SKM-1 treated with dmso at 0.1 percent for 144 hours (cell line): Measurements from ENCODE around the gene ADAMTSL2.

Experiments
- DNase-seq: peaks from one replicate; lab custom pipeline; 2025; ENCODE audit not compliant: unreplicated experiment; lab: John Stamatoyannopoulos, UW

ADAMTSL2 gene

DNA sequence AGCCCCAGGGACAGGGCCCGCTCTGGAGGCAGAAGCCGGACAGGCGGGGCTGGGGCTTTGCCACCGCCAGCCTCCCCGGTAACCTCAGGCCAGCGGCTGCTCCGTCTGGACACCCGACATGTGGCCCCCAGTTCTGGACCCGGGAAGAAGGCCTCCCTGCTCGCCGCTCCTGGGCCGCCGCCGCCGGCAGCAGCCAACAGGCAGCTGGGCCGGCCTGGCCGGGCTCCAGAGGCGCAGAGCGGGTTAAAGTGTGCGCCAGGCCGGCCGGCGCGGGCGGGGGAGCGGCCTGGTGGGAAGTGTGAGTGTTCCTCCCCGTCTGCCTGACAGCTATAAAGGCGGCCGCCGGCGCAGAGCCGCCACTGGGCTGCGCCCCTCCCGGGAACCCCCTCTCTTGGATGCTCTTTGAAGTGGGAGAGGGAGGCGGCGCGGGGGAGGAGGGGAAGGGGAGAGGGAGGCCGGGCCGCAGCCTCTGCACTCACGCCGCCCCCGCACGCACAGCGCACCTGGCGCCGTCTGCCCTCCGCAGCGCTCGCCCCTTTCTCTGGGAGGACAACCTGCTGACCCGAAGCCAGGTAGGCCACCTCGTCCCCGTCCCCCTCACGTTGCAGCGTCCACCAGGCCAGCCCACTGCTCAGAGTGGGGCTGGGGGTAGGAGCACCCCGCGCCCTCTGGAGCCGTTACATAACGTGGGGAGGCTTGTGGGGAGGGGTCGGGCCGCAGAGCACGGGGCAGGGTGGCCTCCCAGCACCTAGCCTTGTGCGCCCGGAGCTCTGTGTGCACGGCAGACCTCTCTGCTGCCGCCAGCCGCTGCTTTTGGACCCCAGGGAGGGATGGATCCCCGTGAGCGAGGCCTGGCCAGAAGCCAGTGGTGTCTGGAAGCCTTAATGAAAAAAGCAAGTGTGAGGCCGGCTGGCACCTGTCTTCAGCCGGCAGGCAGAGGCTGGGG, at the start of gene ADAMTSL2:
Gene ADAMTSL2, plus strand, starts transcription at position 359 of the 946 bp plus-strand sequence. CDS start 2,009 bp downstream, outside the sequence.
- no peak for DNase-seq

- peak; percentile 49 for DNase-seq
These were observed 48.8 kb upstream of the ADAMTSL2 start for GRCh38 chr9:133485531-133486260.

GRCh38 chr9:133487331-133487725, 47.2 kb upstream of the ADAMTSL2 start:
- DNase-seq = no peak

DNA sequence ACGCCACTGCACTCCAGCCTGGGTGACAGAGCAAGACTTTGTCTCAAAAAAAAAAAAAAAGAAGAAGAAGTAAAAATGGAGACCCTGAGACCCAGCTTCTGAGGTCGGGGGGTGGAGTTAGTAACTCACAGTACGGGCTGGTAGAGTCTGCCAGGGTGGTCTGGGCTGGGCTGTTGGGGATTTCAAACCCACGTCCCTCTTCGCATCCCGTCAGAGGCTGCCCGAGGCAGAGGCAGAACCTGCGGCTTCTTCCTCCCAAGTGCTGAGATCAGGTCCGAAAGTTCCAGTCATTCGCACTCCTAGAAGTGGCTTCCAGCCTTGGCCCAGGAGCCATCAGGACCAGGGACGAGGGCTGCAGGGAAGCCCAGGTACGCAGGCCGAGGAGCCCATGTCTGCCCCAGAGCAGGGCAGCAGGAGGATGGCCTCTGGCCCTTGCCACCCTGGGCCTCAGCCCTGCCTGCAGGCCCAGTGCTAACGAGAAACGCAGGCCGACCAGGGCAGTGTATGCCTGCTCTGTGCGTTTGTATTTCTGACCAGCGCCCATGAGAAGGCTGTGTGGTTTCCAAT, 45.7 kb upstream of the ADAMTSL2 start:
- no peak for DNase-seq

- no peak for DNase-seq
These were observed 45.0 kb upstream of the ADAMTSL2 start for GRCh38 chr9:133489253-133490190.

DNA sequence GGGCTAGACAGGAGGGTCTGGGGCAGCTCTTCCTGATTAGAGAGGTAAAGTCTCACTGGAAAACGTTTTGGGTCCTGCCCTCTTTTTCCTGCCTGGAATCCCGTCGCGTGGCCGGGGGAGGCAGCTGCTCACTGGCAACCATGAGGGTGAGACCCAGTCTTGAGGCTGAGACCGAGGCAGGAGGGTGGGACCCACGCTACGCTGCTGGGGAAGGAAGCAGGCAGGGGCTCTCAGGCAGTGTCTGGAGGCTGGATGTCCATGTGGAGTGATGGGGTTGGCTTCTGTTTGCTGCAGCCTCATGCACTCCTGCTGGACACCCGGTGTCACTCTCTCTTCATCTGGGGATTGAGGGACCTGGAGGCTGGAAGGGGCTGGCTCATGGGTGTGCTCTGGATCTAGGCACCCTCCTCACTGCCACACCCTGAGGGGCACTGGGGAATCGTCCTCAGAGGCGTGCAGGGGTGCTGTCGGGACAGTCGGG, 44.3 kb upstream of the ADAMTSL2 start:
- DNase-seq = no peak

DNA sequence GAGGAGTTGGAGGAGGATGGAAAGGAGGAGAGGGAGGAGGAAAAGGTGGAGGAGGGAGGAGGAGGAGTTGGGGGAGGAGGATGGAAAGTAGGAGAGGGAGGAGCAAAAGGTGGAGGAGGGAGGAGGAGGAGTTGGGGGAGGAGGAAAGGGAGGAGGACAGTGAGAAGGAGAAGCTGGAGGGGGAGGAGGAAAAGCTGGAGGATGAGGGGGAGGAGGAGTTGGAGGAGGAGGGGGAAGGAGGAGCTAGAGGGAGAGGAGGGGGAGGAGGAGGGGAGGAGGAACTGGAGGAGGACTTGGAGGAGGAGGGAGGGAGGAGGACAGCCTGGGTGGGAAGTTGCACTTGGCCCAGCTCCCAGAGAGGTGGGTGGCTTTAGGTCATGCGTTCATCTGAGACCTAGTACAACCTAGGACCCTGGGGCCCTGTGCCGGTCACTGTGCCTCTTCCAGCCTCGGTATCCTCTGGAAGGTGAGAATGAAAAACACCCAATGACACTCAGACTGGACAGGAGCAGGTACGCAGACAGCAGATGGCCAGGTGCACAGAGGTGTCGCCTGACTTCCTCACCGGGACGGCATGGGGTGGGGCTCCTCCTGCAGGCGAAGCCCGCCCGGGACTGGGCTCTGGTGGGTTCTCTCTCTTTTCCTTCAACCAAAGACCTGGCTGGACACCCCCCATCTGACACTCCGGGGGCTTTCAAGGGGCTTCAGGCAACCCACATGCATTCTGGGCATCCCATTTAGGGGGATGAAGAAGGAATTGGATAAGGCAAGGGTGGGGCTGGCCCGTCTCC, 43.4 kb upstream of the ADAMTSL2 start:
- no peak for DNase-seq

DNA sequence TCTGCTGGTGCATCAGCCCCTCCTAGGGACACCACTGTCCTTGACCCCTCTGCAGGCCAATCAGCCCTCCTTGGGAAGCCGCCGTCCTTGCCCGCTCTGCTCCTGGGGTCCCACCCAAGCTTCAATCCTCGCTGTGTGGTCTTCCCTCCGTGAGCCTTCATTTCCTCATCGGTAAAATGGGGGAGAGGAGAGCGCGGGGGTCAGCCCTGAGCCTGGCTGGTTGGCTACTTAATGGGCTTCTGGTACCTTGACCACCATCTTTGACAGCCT, 42.9 kb upstream of the ADAMTSL2 start:
- no peak for DNase-seq

- DNase-seq = no peak
These were observed 42.2 kb upstream of the ADAMTSL2 start for GRCh38 chr9:133492061-133493021.

DNA sequence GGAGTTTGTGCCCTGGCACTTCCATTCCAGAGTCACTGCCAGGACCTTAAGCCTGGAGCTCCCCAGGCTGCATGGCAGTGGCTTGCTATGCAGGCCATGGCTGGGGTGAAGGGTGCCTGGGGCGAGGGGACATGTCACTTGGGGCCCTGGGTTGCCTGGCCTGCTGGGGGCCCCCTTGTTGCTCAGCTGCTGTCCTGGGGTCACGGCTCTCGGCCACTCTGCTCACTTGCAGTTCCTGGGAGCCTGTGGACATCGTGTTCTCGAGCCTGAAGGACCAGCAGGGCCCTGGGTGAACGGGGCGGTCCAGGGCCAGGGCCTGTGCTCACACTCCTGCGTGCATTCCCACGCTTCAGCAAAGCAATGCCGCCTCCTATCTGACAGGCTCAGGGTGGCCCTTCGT, 41.1 kb upstream of the ADAMTSL2 start:
- no peak for DNase-seq

GRCh38 chr9:133493845-133494540, 40.5 kb upstream of the ADAMTSL2 start:
- DNase-seq = no peak

DNA sequence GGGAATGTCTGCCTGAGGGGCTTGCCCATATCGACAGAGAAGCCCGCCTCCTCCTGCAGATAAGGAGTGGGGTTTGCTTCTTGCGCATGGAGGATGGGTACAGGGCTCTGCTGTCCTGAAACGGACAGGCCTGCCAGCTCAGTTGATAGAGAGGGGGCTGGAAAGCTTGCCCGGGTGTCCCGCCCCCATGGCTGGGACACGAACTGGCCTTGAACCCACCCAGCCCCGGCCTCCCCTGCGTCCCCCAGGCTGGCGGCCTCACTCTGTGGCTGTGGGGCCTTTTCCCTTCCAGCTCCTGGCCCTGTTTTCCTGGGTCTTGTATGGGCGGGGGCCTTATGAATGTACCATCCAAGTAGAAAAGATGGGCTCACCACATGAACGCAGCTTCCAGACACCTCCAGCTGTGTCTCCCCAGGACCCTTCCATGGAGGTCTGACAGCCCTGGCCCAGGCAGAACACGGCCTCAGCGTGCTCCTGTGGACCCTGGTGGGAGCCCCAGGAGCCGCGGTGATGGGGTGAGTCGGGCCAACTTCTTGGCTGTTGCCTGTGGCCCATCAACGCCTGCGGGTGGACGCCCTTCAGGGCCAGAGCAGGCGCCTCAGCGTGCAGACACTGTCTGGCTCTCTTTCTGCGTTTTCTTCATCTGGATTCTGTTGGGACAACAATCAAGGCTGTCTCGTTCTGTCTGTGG, 39.7 kb upstream of the ADAMTSL2 start:
- no peak for DNase-seq

DNA sequence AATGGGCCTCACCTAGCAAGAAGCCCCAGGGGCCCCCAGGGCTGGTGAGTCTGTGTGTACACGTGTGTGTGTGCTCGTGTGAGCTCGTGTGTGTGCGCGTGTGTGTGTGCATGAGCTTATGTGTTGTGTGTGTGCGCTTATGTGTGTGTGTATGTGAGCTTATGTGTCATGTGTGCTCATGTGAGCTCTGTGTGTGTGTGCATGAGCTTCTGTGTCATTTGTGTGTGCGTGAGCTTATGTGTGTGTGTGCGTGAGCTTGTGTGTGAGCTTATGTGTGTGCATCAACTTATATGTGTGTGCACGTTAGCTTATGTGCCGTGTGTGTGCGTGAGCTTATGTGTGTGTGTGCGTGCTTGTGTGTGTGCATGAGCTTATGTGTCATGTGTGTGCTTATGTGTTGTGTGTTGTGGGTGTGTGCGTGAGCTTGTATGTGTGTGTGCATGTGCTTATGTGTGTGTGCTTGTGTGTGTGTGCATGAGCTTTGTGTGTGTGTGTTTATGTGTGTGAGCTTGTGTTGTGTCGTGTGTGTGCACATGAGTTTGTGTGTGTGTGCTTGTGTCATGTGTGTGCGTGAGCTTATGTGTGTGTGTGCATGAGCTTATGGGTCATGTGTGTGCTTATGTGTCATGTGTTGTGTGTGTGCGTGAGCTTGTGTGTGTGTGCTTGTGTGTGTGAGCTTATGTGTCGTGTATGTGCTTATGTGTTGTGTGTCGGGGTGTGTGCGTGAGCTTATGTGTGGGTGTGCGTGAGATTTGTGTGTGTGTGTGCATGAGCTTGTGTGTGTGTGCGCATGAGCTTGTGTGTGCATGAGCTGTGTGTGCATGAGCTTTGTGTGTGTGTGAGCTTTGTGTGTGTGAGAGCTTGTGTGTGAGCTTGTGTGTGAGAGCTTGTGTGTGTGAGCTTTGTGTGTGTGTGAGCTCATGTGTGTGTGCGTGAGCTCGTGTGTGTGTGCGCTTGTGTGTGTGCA, 38.9 kb upstream of the ADAMTSL2 start:
- DNase-seq = no peak

DNA sequence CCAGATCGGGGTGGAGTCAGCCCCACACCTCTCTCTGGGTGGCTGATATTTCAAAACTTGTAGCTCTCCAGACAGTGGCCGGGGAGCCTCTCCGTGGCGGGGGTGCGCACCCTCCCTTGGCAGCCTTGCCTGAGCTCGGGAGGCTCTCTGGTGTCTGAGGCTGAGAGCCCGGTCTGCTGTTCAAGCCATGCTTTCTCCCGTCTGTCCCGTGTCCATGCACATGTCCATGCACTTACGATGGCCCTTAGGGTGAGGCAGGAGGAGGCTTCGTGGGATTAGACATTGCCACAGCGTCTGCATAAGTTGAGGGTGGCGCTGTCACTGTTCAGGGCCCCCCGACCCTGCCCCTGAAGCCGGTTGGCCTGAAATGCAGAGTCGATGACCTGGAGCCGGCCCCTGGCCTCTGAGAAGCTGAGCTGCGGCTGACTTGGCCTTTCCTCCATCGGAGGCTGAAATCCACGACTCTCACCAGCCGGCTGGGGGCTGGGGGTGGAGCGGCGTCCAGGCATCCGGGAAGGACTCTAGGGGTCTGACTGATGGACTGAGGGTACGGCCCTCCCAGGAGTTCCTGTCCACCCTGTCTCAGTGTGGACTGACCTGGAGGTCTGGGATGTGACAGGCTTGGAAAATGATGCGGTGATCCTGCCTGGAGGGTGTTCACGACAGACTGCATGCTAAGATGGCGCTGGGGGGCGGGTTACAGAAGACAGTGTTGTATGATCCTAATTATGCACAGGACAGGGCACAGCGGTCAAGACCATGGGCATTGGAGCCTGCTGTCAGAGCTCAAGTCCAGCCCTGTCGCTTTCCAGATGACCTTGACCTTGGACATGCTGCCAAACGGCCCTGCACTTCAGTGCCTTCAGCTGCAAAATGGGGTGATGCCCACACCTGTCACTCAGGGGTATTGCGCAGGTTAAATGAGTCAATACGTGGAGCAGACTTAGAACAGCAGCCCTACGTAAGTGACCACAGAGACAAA, 37.4 kb upstream of the ADAMTSL2 start:
- DNase-seq = no peak

DNA sequence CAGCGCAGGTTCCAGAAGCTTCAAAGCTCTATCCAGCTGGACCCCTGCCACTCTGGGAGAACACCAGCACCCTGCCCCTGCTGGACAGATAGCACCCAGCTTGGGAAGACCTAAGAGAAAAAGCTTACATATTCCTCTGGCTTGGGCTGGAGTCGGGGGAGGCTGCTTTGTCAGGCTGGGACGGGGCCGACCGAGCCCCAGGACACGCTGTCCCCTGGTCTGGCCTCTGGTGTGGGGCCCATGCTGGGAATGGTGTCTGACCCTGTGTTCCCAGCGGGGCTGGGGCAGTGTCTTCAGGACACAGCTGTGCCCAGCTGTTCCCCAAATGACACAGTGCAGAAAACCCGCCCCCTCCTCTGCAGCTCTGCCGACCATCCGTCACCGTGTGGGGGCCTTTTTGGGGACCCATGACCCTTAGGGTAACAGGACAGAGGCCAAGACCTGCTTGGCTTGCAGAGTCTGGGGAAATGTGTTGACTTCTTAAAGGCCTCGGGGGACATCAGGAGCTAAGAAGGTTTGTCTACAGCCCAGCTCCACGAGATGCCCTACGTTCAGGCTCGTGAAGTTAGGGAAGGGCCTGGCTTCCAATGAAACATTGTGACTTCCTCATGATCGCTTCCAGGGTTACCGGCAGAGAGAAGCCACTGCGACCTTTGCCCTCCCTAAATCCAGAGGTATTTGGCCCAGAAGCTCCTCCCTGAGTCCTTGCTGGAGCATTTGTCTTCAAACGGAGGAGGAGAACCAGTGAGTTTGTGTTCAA, 35.2 kb upstream of the ADAMTSL2 start:
- no peak for DNase-seq
